Small intestine (tissue), 7 donors: ENCODE measurements around the gene SYPL2. TPM values are rescaled to one million over a fixed set of nuclear protein-coding genes. Genes with fewer than 3 reads are reported as not detected.
A peak's percentile ranks its signal among the peaks of the same experiment; 100 is the strongest.

Experiments used
- DNase-seq, 2 donors: peaks; one replicate each; pipeline versions ENCODE4 v3.0.0 to v3.0.0-alpha.2; 2013
- FAIRE-seq: peaks from 2 replicates; lab custom pipeline; 2012; peaks lifted over from hg19 to GRCh38; lab: Jason Lieb, UNC
- H3K27ac ChIP-seq, 3 donors: one replicate each; pipeline ENCODE4 v1.5.1; 2013; ENCODE audit warnings: low read length in 2 of 3, mild to moderate bottlenecking in 2 of 3, control low read depth in 1 of 3, inconsistent platforms in 1 of 3, low read depth in 1 of 3, moderate library complexity in 1 of 3
- H3K27me3 ChIP-seq, 3 donors: one replicate each; pipeline ENCODE4 v1.6.1; 2013; ENCODE audit warnings: low read length in 3 of 3, inconsistent platforms in 1 of 3; ENCODE audit not compliant: control insufficient read depth in 3 of 3, insufficient read depth in 3 of 3
- H3K36me3 ChIP-seq, 3 donors: one replicate each; pipeline ENCODE4 v1.6.1; 2013; ENCODE audit warnings: low read length in 3 of 3, inconsistent platforms in 1 of 3, low read depth in 1 of 3, mild to moderate bottlenecking in 1 of 3, moderate library complexity in 1 of 3; ENCODE audit not compliant: control insufficient read depth in 3 of 3, insufficient read depth in 2 of 3
- H3K4me1 ChIP-seq, 3 donors: one replicate each; pipeline ENCODE4 v1.6.1; 2013; ENCODE audit warnings: low read length in 2 of 3, inconsistent platforms in 1 of 3, low read depth in 1 of 3, mild to moderate bottlenecking in 1 of 3, moderate library complexity in 1 of 3; ENCODE audit not compliant: control insufficient read depth in 3 of 3, insufficient read depth in 2 of 3
- H3K4me3 ChIP-seq, 3 donors: one replicate each; pipeline ENCODE4 v1.5.1; 2013; ENCODE audit warnings: low read length in 3 of 3, control low read depth in 1 of 3, inconsistent platforms in 1 of 3, low read depth in 1 of 3, mild to moderate bottlenecking in 1 of 3, moderate library complexity in 1 of 3
- H3K9me3 ChIP-seq, 2 donors: one replicate each; pipeline ENCODE4 v1.6.1; 2013; ENCODE audit warnings: low read depth in 1 of 2, low read length in 1 of 2; ENCODE audit not compliant: control insufficient read depth in 2 of 2, insufficient read depth in 1 of 2
- WGBS, 3 donors: extraction: QIAGEN DNeasy Blood & Tissue Kit; methylation state at CpG; one replicate each; pipeline ENCODE4 v1.1.7; 2013; 5-methylcytosine and 5-hydroxymethylcytosine counted together
- polyA plus RNA-seq, 4 donors: library from polyadenylated mRNA; stranded (reverse) in 3 of 4; unstranded in 1 of 4; fragments of 200-250 nt in 3 of 4; fragments of 120-200 nt in 1 of 4; gene quantifications; one replicate each; pipeline versions ENCODE4 v1.2.1 to v1.2.3, GENCODE V29; 2013
- donor health status: healthy with polysubstance abuse.
- donor health status: control.
- donor health status: control.
- donor health status: Bipolar disorder and iron deficiency.
- donor health status: healthy.

The SYPL2 gene
- polyA plus RNA-seq, 4 donors: 0.65 to 0.67 TPM; not detected in 2

DNA sequence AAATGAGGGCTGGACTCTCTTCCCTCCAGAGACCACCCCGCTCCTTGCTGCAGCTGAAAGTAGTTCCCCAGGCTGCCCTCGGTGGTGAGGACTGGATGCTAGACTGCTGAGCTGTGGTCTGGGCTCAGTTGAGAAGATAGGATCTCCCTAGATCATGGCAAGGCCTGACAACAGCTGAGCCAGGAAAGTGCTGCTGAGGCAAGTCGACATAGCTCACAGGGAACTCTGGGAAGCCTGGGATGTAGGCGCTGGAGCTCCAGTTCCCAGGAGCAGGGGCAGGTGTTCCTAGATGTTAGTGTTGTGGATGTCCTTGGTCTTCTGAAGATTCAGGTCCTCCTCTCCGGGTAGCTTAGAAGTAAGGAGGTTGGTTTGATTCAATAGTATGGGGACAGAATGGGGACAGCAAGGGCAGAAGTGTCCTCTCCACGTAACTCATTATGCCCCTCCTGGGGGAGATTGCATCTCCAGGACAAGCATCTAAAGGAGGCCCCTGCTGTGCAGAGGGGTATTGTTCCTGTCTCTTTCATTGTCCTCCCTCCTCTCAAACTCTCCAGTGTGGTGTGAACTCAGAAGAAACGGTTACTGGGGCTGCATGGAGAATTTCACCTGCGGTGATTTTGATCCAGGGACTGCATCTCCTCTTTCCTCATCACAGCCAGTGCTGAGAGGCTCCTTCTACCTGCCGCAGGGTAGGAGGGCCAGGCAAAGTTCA is 31.3 kb downstream of the SYPL2 start:
- FAIRE-seq (no peak), DNase-seq (peak in 1 of 2 donors; percentile 28)
- Histone ChIP-seq H3K27me3 (no peaks in the 10 kb centered on the region), H3K4me3 (no peak overlapping the region), H3K4me1 (peaks cover 4 to 26% (median 7%) of the 10 kb centered on the region in 3 donors), H3K27ac (no peak overlapping the region), H3K9me3 (no peaks in the 10 kb centered on the region), H3K36me3 (peaks cover 0 to 47% (median 0%) of the 10 kb centered on the region in 3 donors)
- WGBS, 3 donors: 64 to 70% (median 69%) methylated on average over 9 of the region's 9 CpGs

DNA sequence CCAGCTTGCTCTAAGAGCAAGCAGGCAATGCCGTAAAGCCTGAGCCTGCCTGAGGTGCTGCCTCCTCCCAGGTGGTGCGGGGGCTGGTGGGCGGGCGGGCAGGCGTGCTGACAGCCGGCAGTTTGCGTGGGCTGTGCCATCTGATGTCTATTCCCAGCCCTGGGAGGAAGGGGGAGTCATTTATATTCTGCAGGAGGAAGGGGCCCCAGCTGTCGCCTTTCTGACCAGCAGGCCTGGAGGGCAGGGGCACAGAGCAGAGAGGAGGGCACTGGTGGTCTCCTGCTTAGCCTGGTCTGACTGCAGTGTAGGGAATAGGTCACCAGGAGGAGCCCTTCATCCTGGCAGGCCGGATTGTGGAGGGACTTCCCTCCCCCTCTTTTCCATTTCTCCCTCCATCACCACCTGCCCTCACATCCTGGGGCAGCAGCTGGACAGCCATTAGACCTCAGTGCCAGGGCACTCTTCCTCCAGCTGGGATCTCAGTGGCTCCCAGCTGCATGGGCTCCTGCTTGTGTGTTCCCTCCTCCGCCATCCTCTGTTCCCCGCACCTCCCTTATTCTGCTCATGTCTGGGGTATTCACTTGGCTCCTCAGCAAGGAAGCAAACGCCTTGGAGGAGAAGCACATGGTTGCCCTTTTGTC is 31.9 kb downstream of the SYPL2 start:
- FAIRE-seq (no peak), DNase-seq (peak; percentile 29 to 32)
- Histone ChIP-seq H3K27me3 (no peaks in the 10 kb centered on the region), H3K36me3 (peaks cover 0 to 47% (median 0%) of the 10 kb centered on the region in 3 donors), H3K4me3 (no peak overlapping the region), H3K9me3 (no peaks in the 10 kb centered on the region), H3K4me1 (peaks cover 4 to 26% (median 7%) of the 10 kb centered on the region in 3 donors), H3K27ac (no peak overlapping the region)
- WGBS, 3 donors: 71 to 77% (median 74%) methylated on average over 12 of the region's 12 CpGs

DNA sequence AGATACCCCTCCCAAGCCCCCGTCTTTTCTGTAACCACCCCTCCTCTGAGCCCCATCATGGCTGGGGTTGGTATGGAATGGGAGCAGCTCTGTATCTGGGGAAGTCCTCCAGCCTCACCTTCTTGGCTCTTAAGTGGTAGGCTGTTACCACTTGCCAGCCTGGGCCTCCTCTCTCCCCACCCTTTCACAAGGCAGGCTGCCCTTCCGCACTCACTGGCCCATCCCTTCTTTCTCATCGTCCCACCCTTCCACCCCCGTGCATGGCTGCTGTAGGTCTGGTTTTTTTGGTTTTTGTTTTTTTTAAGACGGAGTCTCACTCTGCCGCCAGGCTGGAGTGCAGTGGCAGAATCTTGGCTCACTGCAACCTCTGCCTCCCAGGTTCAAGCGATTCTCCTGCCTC is 32.7 kb downstream of the SYPL2 start:
- FAIRE-seq (no peak), DNase-seq (peak in 1 of 2 donors; percentile 23)
- no peak overlapping the region for H3K4me3 ChIP-seq
- H3K27me3 ChIP-seq: no peaks in the 10 kb centered on the region
- H3K36me3 ChIP-seq: peaks cover 0 to 47% (median 0%) of the 10 kb centered on the region in 3 donors
- H3K4me1 ChIP-seq: peaks cover 4 to 26% (median 7%) of the 10 kb centered on the region in 3 donors
- WGBS, 3 donors: 73 to 79% (median 76%) methylated on average over 7 of the region's 7 CpGs
- no peaks in the 10 kb centered on the region for H3K9me3 ChIP-seq
- peak overlapping the region in 2 of 3 donors; percentile 41 to 42 for H3K27ac ChIP-seq

DNA sequence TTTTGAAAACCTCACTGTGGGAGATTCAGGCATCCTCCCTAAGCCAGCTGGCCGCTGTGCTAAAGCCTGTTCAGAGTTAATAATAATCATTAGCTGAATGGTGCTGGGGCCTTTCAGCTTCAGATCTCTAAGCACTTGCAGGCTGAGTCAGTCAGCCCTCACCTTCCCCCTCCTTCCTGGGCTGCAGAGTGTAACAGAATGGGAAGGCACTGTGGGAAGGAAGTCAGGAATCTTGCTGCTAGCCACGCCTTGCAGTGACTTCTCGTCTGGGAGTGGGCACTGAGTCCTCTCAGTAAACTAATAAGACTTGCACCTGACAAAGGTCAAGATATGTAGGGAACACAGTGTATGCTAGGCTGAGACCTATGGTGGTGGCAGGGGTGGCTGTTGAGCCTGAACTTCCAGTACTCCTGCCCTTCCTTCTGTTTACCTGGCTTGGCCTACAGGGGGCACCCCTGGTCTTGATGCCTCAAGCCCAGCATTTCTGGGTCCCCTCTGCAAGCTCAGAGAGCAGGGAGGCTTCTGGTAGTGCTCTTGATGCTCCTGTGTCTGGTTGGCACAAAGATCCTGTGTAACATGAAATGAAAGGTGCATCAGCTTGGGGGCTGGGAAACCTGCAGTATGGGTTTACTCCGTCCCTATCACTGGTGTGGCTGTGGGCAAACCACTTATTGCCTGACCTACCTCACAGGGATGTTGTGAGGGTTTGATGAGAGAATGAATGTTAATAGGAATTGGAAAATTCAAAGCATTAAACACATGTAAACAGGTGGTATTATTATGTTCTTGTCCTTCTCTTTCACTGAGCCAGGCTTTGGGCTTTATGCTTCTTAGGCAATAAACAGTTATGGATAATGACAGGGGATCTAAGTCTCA is 33.6 kb downstream of the SYPL2 start:
- no peak for FAIRE-seq

DNA sequence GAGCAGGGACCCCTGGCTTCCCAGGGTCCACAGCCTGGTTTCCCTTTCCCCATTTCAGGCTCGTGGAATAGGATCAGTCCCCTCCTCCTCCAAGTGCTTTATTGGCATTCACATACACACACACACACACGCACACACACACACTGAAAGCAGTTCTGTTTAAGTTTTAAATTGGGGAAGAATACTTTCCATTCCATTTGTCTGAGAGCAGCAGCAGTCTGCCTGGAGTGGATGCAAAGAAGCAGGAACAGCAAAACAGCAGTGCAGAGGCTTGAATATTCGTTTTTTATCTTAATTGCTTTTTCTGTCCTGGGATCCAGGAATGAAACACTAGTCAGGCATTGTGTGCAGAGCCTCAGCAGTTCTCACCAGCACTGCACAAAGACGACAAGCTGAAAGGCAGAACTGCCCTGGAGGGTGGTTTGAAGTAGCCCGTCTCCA is 34.6 kb downstream of the SYPL2 start:
- H3K4me3 ChIP-seq: no peak overlapping the region
- DNase-seq: peak in 1 of 2 donors; percentile 26
- FAIRE-seq: no peak
- peak overlapping the region in 2 of 3 donors; percentile 6 to 16 for H3K27ac ChIP-seq
- peaks cover 0 to 21% (median 8%) of the 10 kb centered on the region in 3 donors for H3K4me1 ChIP-seq
- 48 to 56% (median 53%) methylated on average over 5 of the region's 5 CpGs for WGBS, 3 donors
- H3K27me3 ChIP-seq: no peaks in the 10 kb centered on the region
- H3K36me3 ChIP-seq: peaks cover 0 to 42% (median 0%) of the 10 kb centered on the region in 3 donors
- no peaks in the 10 kb centered on the region for H3K9me3 ChIP-seq

More for the DNA sequence above, 33.6 kb downstream of the SYPL2 start:
- peaks cover under 1 to 23% (median 8%) of the 10 kb centered on the region in 3 donors for H3K4me1 ChIP-seq
- 27 to 53% (median 39%) methylated on average over 4 of the region's 4 CpGs for WGBS, 3 donors
- H3K4me3 ChIP-seq: no peak overlapping the region
- H3K36me3 ChIP-seq: peaks cover 0 to 47% (median 0%) of the 10 kb centered on the region in 3 donors
- peak overlapping the region in 2 of 3 donors; percentile 25 to 41 for H3K27ac ChIP-seq
- no peaks in the 10 kb centered on the region for H3K9me3 ChIP-seq
- no peaks in the 10 kb centered on the region for H3K27me3 ChIP-seq
- DNase-seq: peak; percentile 75 to 96

DNA sequence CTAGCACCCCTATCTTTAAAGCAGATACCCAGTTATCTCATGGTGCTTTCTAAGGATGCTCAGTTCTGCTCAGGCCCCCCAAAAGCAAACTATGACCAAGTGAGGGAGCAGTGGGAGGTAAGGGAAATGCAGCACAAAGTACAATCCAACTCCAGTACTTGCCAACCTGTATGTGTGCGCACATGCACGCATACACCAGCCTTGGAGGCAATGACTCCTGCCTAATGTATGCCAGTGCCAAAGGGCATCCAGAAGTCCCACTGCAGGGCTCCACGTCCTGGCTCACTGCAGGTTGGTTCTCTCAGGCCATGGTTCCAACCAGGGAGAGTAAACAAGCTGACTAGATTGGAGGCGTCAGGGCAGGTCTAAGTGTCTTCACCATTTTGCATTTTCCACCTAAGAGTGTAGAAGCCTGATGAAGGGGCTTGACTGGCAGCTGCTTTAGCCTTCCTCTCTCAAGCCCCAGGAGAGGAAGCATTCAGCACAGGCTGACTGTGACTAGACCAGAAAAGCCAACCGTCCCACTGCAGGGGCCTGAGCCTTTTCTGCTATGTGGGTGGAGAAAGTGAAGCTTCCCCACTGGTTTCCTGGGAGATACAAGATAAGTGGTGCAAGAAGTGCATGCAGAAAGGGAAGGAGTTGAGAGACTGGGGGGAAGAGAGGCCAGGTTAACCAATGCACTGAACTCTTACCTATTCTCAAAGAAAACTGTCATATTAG is 35.5 kb downstream of the SYPL2 start:
- Histone ChIP-seq H3K4me3 (no peak overlapping the region), H3K27me3 (no peaks in the 10 kb centered on the region), H3K9me3 (no peaks in the 10 kb centered on the region), H3K36me3 (peaks cover 0 to 37% (median 0%) of the 10 kb centered on the region in 3 donors), H3K4me1 (peaks cover 0 to 21% (median 8%) of the 10 kb centered on the region in 3 donors), H3K27ac (peak overlapping the region in 1 of 3 donors; percentile 21)
- FAIRE-seq (no peak), DNase-seq (peak in 1 of 2 donors; percentile 61)
- 56 to 66% (median 64%) methylated on average over 5 of the region's 5 CpGs for WGBS, 3 donors

DNA sequence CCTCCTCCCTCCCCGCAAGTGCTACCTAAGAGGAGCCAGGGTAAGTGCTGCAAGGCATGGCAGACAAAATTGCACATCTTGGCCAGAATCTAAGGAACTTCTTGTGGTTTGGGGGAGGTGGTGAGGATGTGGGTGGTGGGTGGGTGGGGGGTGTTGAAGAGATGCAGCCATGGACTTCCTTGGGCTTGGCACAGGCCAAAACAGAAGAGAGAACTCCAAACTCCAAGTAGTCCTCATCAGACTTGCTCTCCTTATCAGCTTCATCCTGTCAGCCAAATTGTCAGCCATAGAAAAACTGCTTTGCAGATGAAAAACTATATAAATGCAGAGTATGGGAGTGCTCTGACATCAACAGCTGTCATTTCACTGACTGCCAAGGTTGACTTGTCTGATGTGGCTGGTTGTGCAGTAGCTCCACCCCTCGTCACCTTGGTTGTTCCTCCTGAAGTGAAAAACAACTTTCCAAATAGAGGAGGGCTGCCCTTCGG is 36.1 kb downstream of the SYPL2 start:
- Histone ChIP-seq H3K27ac (peak overlapping the region in 1 of 3 donors; percentile 21), H3K36me3 (peaks cover 0 to 35% (median 0%) of the 10 kb centered on the region in 3 donors), H3K4me1 (peaks cover 0 to 21% (median 8%) of the 10 kb centered on the region in 3 donors), H3K4me3 (no peak overlapping the region), H3K9me3 (no peaks in the 10 kb centered on the region), H3K27me3 (no peaks in the 10 kb centered on the region)
- FAIRE-seq (no peak), DNase-seq (peak in 1 of 2 donors; percentile 22)
- 62 to 87% (median 78%) methylated on average over 3 of the region's 3 CpGs for WGBS, 3 donors
